HG03432 (cell line): ENCODE results near the gene GLDN.

Experiments
- ATAC-seq: cut with Tn5 transposase; IDR thresholded peaks from one replicate; pipeline ENCODE4 v1.9.1; 2021; ENCODE audit warnings: mild to moderate bottlenecking, moderate library complexity; ENCODE audit not compliant: unreplicated experiment

Gene GLDN

DNA sequence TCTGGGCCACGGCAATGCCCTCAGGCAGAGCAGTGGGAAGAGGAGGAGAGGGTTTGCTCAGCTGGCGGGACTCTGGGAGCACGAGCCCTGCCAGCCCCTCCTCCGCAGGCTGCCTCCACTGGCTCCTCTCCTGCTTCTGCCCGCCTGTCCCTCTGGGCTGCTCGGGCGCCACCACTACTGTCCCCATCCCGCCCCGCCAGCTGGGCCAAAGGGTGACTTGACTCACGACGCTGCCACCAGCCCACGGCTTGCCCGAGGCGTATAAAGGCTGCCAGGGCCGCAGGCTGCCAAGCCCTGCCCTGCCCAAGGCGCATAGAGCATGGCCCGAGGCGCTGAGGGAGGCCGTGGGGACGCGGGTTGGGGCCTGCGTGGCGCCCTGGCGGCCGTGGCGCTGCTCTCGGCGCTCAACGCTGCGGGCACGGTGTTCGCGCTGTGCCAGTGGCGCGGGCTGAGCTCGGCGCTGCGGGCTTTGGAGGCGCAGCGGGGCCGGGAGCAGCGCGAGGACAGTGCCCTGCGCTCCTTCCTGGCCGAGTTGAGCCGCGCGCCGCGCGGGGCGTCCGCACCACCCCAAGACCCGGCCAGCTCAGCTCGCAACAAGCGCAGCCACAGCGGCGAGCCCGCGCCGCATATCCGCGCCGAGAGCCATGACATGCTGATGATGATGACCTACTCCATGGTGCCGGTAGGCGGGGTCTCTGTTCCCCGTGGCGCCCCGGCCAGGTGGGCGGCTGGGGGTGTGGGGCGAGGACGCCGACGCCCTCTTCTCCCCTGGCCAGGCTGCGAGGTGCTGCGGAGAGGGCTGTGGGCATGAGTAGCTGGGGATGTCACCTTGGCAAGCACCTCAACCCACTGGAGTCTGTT, at the start of gene GLDN:
TSS of gene GLDN (plus strand) at position 290 of the 861 bp plus-strand sequence. CDS start at position 320, 30 bp downstream.
- ATAC-seq = no peak

GRCh38 chr15:51298620-51299019, 42.8 kb upstream of the GLDN start:
- ATAC-seq = no peak

DNA sequence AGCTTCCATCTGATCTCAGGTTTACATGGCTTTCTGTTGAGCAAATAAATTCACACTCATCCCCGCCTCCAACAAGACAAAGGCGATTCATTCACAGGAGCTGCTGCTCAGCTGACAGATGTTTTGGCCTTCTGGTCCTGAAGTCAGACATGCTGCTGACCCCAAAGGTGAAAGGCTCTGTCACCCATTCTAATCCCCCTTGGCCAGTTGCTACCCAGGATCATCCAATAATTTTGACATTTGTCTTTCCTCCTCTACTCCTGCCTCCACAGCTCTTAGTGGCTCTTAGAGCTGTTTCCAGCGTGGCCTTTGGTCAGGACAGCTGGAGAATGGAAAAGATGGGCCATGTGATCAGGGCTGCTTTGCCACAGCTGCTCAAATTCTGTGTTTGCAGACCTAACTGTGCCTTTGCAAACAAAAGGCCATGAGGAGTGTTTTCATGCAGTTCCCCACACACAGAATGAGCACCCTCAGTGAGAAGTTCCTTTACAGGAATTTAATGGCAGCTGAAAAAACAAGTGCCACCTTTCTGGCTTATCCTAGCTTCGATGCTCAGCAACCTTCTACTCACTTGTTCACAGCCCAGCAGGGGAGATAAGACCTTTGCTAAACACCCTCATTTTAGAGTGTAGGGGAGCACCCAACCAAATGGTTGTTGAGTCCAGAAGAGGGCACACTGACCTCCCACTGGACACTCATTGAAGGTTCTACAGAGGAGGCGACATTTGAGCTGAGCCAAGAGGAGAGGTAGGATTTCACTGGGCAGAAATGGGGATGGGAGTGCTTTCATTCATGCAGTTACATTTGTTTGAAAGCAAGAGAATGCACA, 42.1 kb upstream of the GLDN start:
- no peak for ATAC-seq

DNA sequence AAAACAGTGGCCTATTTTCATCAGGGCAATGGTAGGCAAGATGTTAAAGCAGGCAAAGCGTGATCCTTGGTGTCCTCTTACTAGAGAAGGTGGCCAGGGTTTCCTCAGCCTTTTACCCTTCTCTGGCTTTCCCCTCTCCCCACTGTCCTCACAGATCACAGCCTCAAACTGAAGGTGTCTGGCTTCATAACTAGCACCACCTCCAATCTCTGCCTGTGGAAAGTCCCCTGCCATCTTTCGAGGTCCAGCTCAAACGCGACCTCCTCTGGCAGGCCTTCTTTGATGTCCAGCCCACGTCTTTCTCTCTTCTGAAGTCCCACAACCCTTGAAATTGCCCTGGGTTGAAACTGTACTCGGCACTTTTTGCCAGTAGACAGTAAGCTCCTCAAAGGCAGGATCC, 39.0 kb upstream of the GLDN start:
- no peak for ATAC-seq

DNA sequence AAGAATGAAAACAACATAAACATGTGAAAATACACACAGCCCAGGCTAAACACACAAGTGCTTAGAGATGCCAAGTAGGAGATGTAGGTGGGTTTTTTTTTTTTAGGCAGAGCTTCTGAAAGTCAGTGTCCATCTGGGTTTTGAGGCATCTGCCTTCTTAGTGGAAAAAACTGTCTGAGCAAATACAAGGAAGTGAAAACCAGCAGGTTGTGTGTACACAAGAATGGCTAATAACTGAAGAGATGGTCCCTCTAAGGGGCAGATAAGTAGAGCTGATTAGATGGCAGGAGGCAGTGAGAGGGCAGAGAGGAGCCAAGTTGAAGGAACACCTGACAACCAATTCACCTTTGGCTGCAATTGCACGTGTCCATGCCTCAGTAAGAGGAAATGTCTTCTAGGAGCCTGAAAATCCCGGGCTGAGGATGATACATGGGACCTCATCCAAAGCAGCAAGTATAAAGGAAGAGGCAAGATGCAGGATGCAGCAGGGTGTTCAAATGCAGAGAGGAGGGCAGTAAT, 37.9 kb upstream of the GLDN start:
- ATAC-seq = no peak

GRCh38 chr15:51307325-51307724, 34.1 kb upstream of the GLDN start:
- no peak for ATAC-seq

- no peak for ATAC-seq
Measured at GRCh38 chr15:51307811-51308210, 33.6 kb upstream of the GLDN start.

DNA sequence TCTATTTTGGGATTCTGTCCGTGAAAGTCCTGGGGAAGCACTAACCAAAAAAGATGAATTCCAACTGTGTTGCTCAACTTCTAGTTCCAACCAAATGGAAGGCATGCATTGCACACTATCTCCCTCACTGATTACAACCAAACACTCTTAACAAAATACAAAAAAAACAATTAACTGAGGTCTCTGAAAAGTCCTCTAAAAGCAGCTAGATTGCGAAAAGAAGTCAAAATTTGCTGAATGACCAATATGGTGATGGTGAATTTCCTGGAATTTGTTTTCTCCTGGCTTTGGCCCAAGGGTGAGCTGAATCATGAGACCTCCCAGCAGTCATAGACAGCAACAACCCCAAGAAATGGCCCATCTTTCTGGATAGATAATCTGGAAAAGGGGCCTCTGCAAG, 31.4 kb upstream of the GLDN start:
- ATAC-seq = no peak

- ATAC-seq = no peak
Measured at GRCh38 chr15:51311510-51311909, 29.9 kb upstream of the GLDN start.

DNA sequence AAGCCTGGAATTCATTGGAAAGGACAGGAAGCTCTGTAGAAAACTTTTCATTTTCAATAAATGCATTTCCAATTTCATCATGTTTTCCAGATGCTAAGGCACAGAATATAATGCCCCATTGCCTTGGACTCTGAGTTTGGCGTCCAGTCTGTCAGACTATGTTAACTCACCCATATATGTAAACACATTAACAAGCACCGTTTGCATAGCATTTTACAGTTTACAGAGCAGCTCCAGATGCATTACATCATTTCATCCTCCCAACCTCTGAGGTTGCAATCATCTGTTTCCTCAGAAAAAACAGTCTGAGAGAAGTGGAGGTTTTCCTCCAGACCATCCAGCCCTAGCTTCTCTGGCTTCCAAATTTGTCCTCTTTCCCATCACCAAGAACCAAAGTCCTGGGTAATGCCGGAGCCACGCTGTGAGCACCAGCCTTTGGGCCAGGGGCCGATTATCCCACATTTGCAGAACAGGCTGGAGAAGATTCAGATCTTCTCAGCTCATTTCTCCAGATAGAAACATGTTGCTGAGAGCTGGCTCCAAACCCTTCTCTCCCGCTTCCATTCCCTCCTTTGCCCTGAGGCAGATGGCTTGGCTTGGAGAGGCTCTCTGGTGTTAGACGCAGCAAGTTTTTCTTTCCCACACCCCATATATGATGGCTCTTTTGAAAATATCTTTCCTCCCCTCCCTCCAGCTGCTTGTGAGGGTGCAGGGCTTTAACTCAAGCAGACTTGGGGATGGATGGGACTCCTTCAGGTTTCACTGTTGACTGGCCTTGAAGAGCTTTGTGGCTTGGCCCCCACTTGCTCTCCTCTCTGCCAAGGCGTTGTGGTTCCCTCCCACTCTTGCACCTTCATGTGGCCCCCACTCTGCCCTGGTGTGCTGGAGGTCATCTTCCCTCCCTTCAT, 29.0 kb upstream of the GLDN start:
- no peak for ATAC-seq

- no peak for ATAC-seq
Measured at GRCh38 chr15:51313074-51313393, 28.4 kb upstream of the GLDN start.

- no peak for ATAC-seq
Measured at GRCh38 chr15:51313644-51314280, 27.7 kb upstream of the GLDN start.

DNA sequence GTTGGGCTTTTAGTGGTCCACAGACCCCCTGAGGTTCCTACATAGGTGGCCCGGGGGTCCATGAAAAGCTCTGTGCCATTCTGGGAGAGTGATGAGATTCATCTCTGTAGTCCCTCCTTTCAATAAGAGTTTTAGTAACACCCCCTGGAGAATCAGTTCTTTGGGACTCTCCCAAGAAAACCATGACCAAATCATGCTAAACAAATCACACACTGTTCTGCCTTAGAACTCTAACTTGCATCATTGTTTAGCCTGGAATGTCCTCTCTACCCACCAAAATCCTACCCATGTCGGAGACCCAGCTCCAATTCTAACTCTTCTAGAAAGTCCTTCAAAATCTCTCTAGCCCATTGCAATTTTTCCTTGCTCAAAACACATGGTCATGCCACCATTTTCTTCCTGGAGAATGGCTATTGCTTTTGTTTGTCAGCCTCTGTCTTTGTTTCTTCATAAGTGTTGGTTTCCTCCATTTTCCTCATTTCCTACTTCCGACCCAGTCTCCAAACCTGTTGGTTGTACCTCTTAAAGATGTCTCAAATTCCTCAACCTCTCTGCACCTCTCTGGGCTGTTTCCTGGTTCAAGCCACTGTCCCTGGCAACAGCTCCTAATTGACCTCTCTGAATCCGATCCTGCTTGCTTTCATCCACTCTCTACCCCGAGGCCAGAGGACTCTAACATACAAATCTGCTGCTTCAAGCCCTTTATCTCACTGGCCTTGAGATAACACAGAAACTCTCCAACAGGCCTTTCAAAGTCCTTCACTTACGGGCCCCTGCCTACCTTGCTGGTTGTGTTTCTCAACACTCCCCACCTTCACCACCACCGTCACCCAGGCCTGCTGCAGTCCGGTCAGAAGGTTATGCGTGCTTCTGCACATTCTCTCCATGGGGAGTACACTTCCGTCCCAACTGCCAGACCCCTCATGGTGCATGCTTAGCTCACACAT, 26.8 kb upstream of the GLDN start:
- no peak for ATAC-seq

DNA sequence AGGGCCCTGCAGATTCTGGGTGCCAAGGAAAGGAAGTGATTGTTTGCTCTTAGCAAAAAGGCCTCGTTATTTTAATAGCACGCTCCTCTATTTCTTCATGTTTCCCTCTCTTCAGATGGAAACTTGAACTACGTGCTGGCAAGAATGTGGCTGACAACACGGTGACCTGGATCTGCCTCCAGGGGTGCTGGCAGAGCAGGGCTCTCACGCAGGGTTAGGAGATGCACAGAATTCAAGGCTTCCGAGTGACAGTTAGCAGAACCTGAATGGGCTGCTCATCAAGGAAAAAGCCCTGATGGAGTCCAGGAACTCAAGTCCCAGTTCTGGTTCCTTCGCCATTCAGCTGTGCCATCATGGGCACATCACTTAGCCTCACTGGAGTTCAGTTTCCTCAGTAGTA, 25.7 kb upstream of the GLDN start:
- no peak for ATAC-seq

- ATAC-seq = no peak
Measured at GRCh38 chr15:51316636-51317035, 24.8 kb upstream of the GLDN start.

DNA sequence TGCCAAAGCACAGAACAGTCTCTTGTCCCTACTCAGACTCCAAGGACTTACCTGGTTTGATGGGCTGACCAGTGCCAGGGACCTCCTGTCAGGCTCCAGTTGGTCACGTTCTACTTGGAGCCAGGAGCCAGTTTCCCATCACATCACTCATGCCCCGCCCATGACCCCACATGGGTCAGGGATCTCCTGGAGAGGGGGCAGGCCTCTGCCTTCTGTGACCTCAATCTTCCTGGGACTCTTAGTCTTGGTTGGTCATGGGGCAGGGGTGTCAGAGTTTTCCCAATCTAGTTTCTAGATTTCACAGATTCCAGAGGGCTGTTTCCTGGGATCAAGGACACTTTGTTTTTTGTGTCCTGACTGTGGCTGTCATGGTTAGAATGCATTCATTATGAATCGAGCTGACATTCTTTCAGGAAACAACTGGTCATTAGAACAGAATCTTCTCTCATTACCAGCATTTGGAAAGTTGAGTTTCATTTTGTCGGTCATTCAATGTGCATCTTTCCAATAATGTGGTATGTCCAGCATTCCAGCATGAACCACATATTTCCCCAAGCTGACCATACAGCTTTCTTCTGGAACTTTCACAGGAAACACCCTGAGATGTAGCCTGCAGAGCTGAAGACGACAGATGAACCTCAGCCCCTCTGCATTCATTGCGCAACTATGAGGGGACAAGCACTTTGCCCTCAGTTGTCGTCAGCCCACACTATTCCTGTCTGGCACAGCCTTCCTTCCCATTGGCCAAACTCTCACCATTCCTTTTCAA, 22.9 kb upstream of the GLDN start:
- no peak for ATAC-seq

DNA sequence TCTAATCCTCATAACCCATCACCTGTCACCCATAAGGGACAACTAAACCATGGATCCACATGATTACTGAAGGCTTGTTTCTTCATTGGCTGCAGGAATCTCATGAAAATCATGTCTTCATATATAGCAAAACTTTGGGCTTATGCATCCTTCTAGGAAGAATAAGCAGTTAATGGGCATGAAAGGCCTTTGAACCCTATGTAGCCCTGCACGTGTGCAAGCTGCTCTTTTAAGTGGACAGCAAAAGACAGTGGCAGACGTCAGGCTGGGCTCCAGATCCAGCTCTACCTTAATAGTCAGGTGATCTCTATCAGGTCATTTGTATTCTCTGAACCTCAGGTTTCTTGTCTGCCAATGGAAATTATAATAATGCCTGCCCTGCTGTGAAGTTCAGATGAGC, 21.9 kb upstream of the GLDN start:
- no peak for ATAC-seq

GRCh38 chr15:51320843-51321242, 20.6 kb upstream of the GLDN start:
- no peak for ATAC-seq

DNA sequence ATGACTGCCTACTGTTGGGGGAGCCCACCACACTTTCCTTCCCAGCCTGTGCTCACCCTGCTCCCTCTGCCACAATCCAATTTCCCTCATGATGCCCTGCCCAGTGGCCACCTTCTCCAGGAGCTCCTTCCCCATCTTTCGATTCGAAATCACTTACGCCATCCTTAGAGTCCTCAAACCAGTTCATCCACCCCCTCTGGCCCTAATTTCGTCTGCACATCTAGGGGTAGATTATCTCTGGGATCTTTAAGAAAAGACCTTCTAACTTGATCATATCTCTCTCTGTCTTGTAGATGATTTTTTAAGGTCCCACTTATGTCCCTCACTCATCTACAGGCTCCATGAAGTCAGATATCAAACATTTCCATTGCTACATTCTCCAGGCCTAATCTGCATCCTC, 20.1 kb upstream of the GLDN start:
- ATAC-seq = no peak
